Spleen (tissue), 11 donors: ENCODE measurements around the gene ALDH1B1. TPM values are rescaled to one million over a fixed set of nuclear protein-coding genes. Genes with fewer than 3 reads are reported as not detected.

Source experiments
- DNase-seq: peaks from one replicate; pipeline ENCODE4 v3.0.0-alpha.2; 2020
- H3K27ac ChIP-seq, 8 donors: fragments of 200-600 bp; sonication (generic) in 7 of 8; 1 replicate in 4 of 8; 2 replicates in 4 of 8; pipeline versions ENCODE4 v1.5.0 to v1.8.0; 2016 to 2021; ENCODE audit warnings: inconsistent platforms in 4 of 8, mild to moderate bottlenecking in 4 of 8, moderate library complexity in 1 of 8
- H3K27me3 ChIP-seq, 7 donors: fragments of 200-600 bp; sonication (generic) in 6 of 7; replicated peaks in 1 of 7; 1 replicate in 4 of 7; 2 replicates in 3 of 7; pipeline versions ENCODE4 v1.5.0 to v1.8.0; 2016 to 2021; ENCODE audit warnings: inconsistent platforms in 3 of 7, mild to moderate bottlenecking in 1 of 7
- H3K36me3 ChIP-seq, 6 donors: fragments of 200-600 bp; sonication (generic) in 5 of 6; 1 replicate in 4 of 6; 2 replicates in 2 of 6; pipeline versions ENCODE4 v1.5.0 to v1.8.0; 2016 to 2021; ENCODE audit warnings: inconsistent platforms in 2 of 6
- H3K4me1 ChIP-seq, 6 donors: fragments of 200-600 bp; sonication (generic) in 5 of 6; 1 replicate in 3 of 6; 2 replicates in 3 of 6; pipeline versions ENCODE4 v1.5.0 to v1.8.0; 2016 to 2021; ENCODE audit warnings: inconsistent platforms in 3 of 6
- H3K4me3 ChIP-seq, 8 donors: fragments of 200-600 bp; sonication (generic) in 7 of 8; 1 replicate in 4 of 8; 2 replicates in 4 of 8; pipeline versions ENCODE4 v1.5.0 to v1.8.0; 2016 to 2021; ENCODE audit warnings: inconsistent platforms in 4 of 8, mild to moderate bottlenecking in 4 of 8, moderate library complexity in 2 of 8
- H3K9me3 ChIP-seq, 8 donors: fragments of 200-600 bp; sonication (generic) in 7 of 8; 1 replicate in 4 of 8; 2 replicates in 4 of 8; pipeline versions ENCODE4 v1.5.0 to v1.8.0; 2016 to 2021; ENCODE audit warnings: inconsistent platforms in 4 of 8
- CTCF ChIP-seq, 11 experiments: fragments of 200-600 bp in 7 of 11; fragments of 450-650 bp in 4 of 11; sonication (generic) in 4 of 11; IDR thresholded peaks in 8 of 11; conservative IDR thresholded peaks in 3 of 11; 1 replicate in 7 of 11; 2 replicates in 4 of 11; pipeline versions ENCODE4 v1.4.0 to v1.8.0; 2016 to 2021; ENCODE audit warnings: antibody characterized with exemption in 11 of 11, inconsistent platforms in 4 of 11, mild to moderate bottlenecking in 1 of 11
- POLR2A ChIP-seq, 3 donors: fragments of 450-650 bp; IDR thresholded peaks; one replicate each; pipeline ENCODE4 v1.5.1; 2017; ENCODE audit warnings: antibody characterized with exemption in 3 of 3, mild to moderate bottlenecking in 1 of 3
- POLR2AphosphoS5 ChIP-seq, 3 donors: sonication (generic); formaldehyde crosslinking; IDR thresholded peaks; one replicate each; pipeline ENCODE4 v1.5.1; 2017; ENCODE audit warnings: antibody characterized with exemption in 3 of 3
- WGBS, 5 donors: extraction: QIAGEN DNeasy Blood & Tissue Kit in 3 of 5; methylation state at CpG; one replicate each; pipeline versions ENCODE4 v1.1.5 to v1.1.7; 2013 to 2018; 5-methylcytosine and 5-hydroxymethylcytosine counted together
- intact Hi-C: fragments of 100-400 bp; cut with DNase I; formaldehyde crosslinking; loops from one replicate; pipeline ENCODE4 v1.15.0; 2023; ENCODE audit warnings: low total_unique reads
- polyA plus RNA-seq, 3 donors: library from polyadenylated mRNA; stranded (reverse); fragments of 200-250 nt; gene quantifications; one replicate each; pipeline ENCODE4 v1.2.1, GENCODE V29; 2013
- total RNA-seq, 7 donors: library from RNA; depleted of rRNA in 3 of 7; stranded (reverse); fragments of >200 nt in 3 of 7; fragmentation: NEBNext Ultra II Directional in 4 of 7; extraction: Animal tissue kit (Norgen Biotek cat#: 25700) in 4 of 7; gene quantifications; one replicate each; pipeline versions ENCODE4 v1.1.0 to v1.2.1, GENCODE V29; 2016 to 2021
- donor health status: healthy with polysubstance abuse.
- donor health status: DM: no; HTN: no; CAD: no; lungs with moderate emphysema.
- donor health status: DM: no; HTN: no; CAD: no.
- donor health status: Bipolar disorder and iron deficiency.
- donor health status: healthy.
- donor health status: DM: no; HTN: no; CAD: no.
- donor health status: DM: yes; HTN: yes; CAD: no.

ALDH1B1 gene
- total and polyA plus RNA-seq, 10 donors, result 4.0 to 14.7 (median 8.3) TPM

GRCh38 chr9:38440516-38440915, 48.0 kb downstream of the ALDH1B1 start:
- no peak for DNase-seq
- 29 to 53% (median 39%) methylated on average over 3 of the region's 3 CpGs for WGBS, 5 donors
- H3K4me1 ChIP-seq, result peaks cover 0 to 5% (median 0%) of the 10 kb centered on the region in 6 donors
- intact Hi-C loops, result no loop called here
- no peak overlapping the region for H3K4me3 ChIP-seq
- H3K9me3 ChIP-seq, result no peaks in the 10 kb centered on the region
- no peaks in the 10 kb centered on the region for H3K36me3 ChIP-seq
- peaks cover 0 to 13% (median 0%) of the 10 kb centered on the region in 7 donors for H3K27me3 ChIP-seq
- TF ChIP-seq POLR2A (IDR thresholded peaks at IDR 0.05) (no peak), POLR2AphosphoS5 (IDR thresholded peaks at IDR 0.05) (no peak), CTCF (IDR thresholded peaks at IDR 0.05 in 8 of 11, conservative IDR thresholded peaks at IDR 0.05 in 3 of 11) (no peak)
- H3K27ac ChIP-seq, result no peak overlapping the region

- TF ChIP-seq POLR2A (IDR thresholded peaks at IDR 0.05) (no peak), POLR2AphosphoS5 (IDR thresholded peaks at IDR 0.05) (no peak)
- DNase-seq, result no peak
- Histone ChIP-seq H3K4me1 (peaks cover 0 to 7% (median 0%) of the 10 kb centered on the region in 6 donors), H3K27ac (no peak overlapping the region), H3K27me3 (peaks cover 0 to 13% (median 0%) of the 10 kb centered on the region in 7 donors), H3K9me3 (no peaks in the 10 kb centered on the region), H3K4me3 (no peak overlapping the region), H3K36me3 (no peaks in the 10 kb centered on the region)
- intact Hi-C loops, result no loop called here
- 83 to 88% (median 86%) methylated on average over 8 of the region's 8 CpGs for WGBS, 5 donors
Measured at GRCh38 chr9:38441347-38442085, 49.0 kb downstream of the ALDH1B1 start.

GRCh38 chr9:38442473-38443096, 50.1 kb downstream of the ALDH1B1 start:
- Histone ChIP-seq H3K36me3 (no peaks in the 10 kb centered on the region), H3K27ac (no peak overlapping the region), H3K4me1 (peaks cover 0 to 7% (median 0%) of the 10 kb centered on the region in 6 donors), H3K4me3 (no peak overlapping the region), H3K27me3 (peaks cover 0 to 13% (median 0%) of the 10 kb centered on the region in 7 donors), H3K9me3 (no peaks in the 10 kb centered on the region)
- intact Hi-C loops, result no loop called here
- 65 to 75% (median 75%) methylated on average over 8 of the region's 8 CpGs for WGBS, 5 donors
- DNase-seq, result no peak
- TF ChIP-seq POLR2AphosphoS5 (IDR thresholded peaks at IDR 0.05) (no peak), CTCF (IDR thresholded peaks at IDR 0.05 in 8 of 11, conservative IDR thresholded peaks at IDR 0.05 in 3 of 11) (no peak), POLR2A (IDR thresholded peaks at IDR 0.05) (no peak)

GRCh38 chr9:38443181-38443580, 50.7 kb downstream of the ALDH1B1 start:
- Histone ChIP-seq H3K4me1 (peaks cover 0 to 7% (median 0%) of the 10 kb centered on the region in 6 donors), H3K36me3 (no peaks in the 10 kb centered on the region), H3K27me3 (peaks cover 0 to 13% (median 0%) of the 10 kb centered on the region in 7 donors), H3K4me3 (no peak overlapping the region), H3K27ac (no peak overlapping the region), H3K9me3 (no peaks in the 10 kb centered on the region)
- DNase-seq, result no peak
- 81 to 88% (median 86%) methylated on average over 7 of the region's 7 CpGs for WGBS, 5 donors
- TF ChIP-seq CTCF (IDR thresholded peaks at IDR 0.05 in 8 of 11, conservative IDR thresholded peaks at IDR 0.05 in 3 of 11) (no peak), POLR2AphosphoS5 (IDR thresholded peaks at IDR 0.05) (no peak), POLR2A (IDR thresholded peaks at IDR 0.05) (no peak)
- intact Hi-C loops, result no loop called here
